ENCODE measurements around the gene CLIC3. TPM values are rescaled to one million over a fixed set of nuclear protein-coding genes. Genes with fewer than 3 reads are reported as not detected.

Gene CLIC3, protein sequence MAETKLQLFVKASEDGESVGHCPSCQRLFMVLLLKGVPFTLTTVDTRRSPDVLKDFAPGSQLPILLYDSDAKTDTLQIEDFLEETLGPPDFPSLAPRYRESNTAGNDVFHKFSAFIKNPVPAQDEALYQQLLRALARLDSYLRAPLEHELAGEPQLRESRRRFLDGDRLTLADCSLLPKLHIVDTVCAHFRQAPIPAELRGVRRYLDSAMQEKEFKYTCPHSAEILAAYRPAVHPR
- total RNA-seq (not detected in 2 replicates), polyA plus RNA-seq (0.75 and 0.87 TPM in 2 replicates)

DNA sequence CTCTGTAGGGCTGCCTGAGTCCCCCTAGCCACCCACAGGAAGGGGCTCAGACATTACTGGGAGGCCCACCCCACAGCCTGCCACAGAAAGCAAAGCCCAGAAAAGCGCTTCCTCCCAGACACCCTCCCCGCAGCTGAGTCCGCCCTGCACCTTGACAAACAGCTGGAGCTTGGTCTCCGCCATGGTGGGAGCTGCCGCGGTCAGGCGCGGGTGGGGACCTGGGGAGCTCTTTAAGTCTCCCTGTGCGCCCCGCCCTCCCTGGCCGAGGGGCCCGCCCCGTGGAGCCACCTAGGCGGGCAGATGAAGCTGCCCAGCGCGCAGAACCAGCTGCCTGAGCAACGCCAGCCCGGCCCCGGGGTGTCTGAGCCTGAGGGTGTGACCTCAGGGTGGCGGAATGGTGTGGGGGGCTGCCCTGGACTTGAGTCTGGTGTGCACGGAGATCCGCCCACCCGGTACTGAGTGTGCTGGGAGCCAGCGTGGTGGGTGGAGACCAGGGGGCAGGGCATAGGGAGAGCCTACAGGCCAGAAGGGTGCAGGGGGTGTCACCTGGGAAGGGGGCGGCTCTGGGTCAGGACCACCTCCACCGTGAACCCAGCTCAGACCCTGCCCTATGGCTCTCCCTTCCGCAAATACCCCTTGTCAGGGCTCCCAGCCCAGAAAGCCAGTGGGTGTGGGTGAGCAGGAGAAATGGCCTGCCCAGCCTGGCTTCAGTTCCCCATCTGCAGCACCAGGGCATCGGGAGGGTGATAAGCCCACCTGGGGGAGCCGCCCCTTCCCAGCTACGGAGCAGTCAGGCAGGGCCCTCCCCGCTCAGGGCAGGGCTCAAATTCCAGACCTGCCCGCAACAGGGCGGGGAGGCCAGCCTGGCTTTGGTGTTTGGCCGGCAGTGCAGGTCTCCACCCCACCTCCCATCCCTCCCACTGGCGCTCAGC, at the start of gene CLIC3:
Gene CLIC3, minus strand, starts transcription at position 208 of the 932 bp plus-strand sequence. Its CDS starts 25 bp downstream, at position 183.
- Histone ChIP-seq H3K4me3 (no peak within 1 kb of the TSS), H3K36me3 (no peaks in the 10 kb centered on the region), H3K27me3 (peaks cover 41% of the 10 kb centered on the region), H3K9me3 (ENCODE audit: low read depth) (no peaks in the 10 kb centered on the region), H3K27ac (no peak within 1 kb of the TSS), H3K4me1 (ENCODE audit: low read depth) (peaks cover 5% of the 10 kb centered on the region)
- DNase-seq (ENCODE audit: low read depth in 1 of 2, low spot score in 1 of 2), result no peak
- TF ChIP-seq, protein P1, sequence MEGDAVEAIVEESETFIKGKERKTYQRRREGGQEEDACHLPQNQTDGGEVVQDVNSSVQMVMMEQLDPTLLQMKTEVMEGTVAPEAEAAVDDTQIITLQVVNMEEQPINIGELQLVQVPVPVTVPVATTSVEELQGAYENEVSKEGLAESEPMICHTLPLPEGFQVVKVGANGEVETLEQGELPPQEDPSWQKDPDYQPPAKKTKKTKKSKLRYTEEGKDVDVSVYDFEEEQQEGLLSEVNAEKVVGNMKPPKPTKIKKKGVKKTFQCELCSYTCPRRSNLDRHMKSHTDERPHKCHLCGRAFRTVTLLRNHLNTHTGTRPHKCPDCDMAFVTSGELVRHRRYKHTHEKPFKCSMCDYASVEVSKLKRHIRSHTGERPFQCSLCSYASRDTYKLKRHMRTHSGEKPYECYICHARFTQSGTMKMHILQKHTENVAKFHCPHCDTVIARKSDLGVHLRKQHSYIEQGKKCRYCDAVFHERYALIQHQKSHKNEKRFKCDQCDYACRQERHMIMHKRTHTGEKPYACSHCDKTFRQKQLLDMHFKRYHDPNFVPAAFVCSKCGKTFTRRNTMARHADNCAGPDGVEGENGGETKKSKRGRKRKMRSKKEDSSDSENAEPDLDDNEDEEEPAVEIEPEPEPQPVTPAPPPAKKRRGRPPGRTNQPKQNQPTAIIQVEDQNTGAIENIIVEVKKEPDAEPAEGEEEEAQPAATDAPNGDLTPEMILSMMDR (IDR thresholded peaks at IDR 0.05; ENCODE audit: low read depth, low read length), result no peak

GRCh38 chr9:137045294-137046087, 49.1 kb upstream of the CLIC3 start:
- peak overlapping the region; percentile 76 for H3K4me3 ChIP-seq
- no peaks in the 10 kb centered on the region for H3K9me3 ChIP-seq (ENCODE audit: low read depth)
- peaks cover 60% of the 10 kb centered on the region for H3K27me3 ChIP-seq
- no peak overlapping the region for H3K27ac ChIP-seq
- peaks cover 5% of the 10 kb centered on the region for H3K4me1 ChIP-seq (ENCODE audit: low read depth)
- TF ChIP-seq, protein P1 (IDR thresholded peaks at IDR 0.05; ENCODE audit: low read depth, low read length), result no peak
- DNase-seq (ENCODE audit: low read depth in 1 of 2, low spot score in 1 of 2), result peak; percentile 55 to 62
- no peaks in the 10 kb centered on the region for H3K36me3 ChIP-seq

- no peaks in the 10 kb centered on the region for H3K9me3 ChIP-seq (ENCODE audit: low read depth)
- no peak for DNase-seq (ENCODE audit: low read depth in 1 of 2, low spot score in 1 of 2)
- H3K4me1 ChIP-seq (ENCODE audit: low read depth), result peaks cover 5% of the 10 kb centered on the region
- H3K27me3 ChIP-seq, result peaks cover 51% of the 10 kb centered on the region
- H3K4me3 ChIP-seq, result peak overlapping the region; percentile 76
- H3K27ac ChIP-seq, result no peak overlapping the region
- H3K36me3 ChIP-seq, result no peaks in the 10 kb centered on the region
- TF ChIP-seq, protein P1 (IDR thresholded peaks at IDR 0.05; ENCODE audit: low read depth, low read length), result no peak
These were observed 48.3 kb upstream of the CLIC3 start for GRCh38 chr9:137044502-137045177.

- no peak overlapping the region for H3K27ac ChIP-seq
- H3K27me3 ChIP-seq, result peaks cover 45% of the 10 kb centered on the region
- TF ChIP-seq, protein P1 (IDR thresholded peaks at IDR 0.05; ENCODE audit: low read depth, low read length), result no peak
- no peaks in the 10 kb centered on the region for H3K36me3 ChIP-seq
- DNase-seq (ENCODE audit: low read depth in 1 of 2, low spot score in 1 of 2), result no peak
- peaks cover 5% of the 10 kb centered on the region for H3K4me1 ChIP-seq (ENCODE audit: low read depth)
- no peak overlapping the region for H3K4me3 ChIP-seq
- no peaks in the 10 kb centered on the region for H3K9me3 ChIP-seq (ENCODE audit: low read depth)
These were observed 47.7 kb upstream of the CLIC3 start for GRCh38 chr9:137044037-137044436.

Data from cardiac muscle cell (in vitro differentiated cells and primary cell).